Measurements from ENCODE around the gene HDAC7. TPM values are rescaled to one million over a fixed set of nuclear protein-coding genes. Genes with fewer than 3 reads are reported as not detected.

HDAC7 gene
- total RNA-seq, 4 donors from 2014 or later = 55.9 to 96.5 (median 59.4) TPM

- no peak overlapping the region for H3K27ac ChIP-seq
- H3K27me3 ChIP-seq = no peaks in the 10 kb centered on the region
- 49 to 80% methylated on average over 2 of the region's 2 CpGs for WGBS, 2 donors (ENCODE audit: low coverage in 1 of 2)
- TF ChIP-seq POLR2AphosphoS5 (IDR thresholded peaks at IDR 0.05) (no peak), CTCF (IDR thresholded peaks at IDR 0.05) (no peak), POLR2A (IDR thresholded peaks at IDR 0.05) (no peak), EP300 (IDR thresholded peaks at IDR 0.05) (no peak)
- H3K9me3 ChIP-seq = no peaks in the 10 kb centered on the region
- no peaks in the 10 kb centered on the region for H3K36me3 ChIP-seq
- H3K4me1 ChIP-seq = no peaks in the 10 kb centered on the region
- ATAC-seq = no peak
- no peak overlapping the region for H3K4me3 ChIP-seq
Measured at GRCh38 chr12:47860873-47861272, 41.2 kb upstream of the HDAC7 start.

- TF ChIP-seq POLR2A (IDR thresholded peaks at IDR 0.05) = no peak
- H3K36me3 ChIP-seq = no peaks in the 10 kb centered on the region
- no peak overlapping the region for H3K4me3 ChIP-seq
- 84 to 88% methylated on average over 5 to 7 of the region's 7 CpGs for WGBS, 2 donors (ENCODE audit: low coverage in 1 of 2)
- ATAC-seq = no peak
- H3K27ac ChIP-seq = no peak overlapping the region
- H3K4me1 ChIP-seq = no peaks in the 10 kb centered on the region
- no peaks in the 10 kb centered on the region for H3K27me3 ChIP-seq
- H3K9me3 ChIP-seq = no peaks in the 10 kb centered on the region
Measured at GRCh38 chr12:47860279-47860841, 40.7 kb upstream of the HDAC7 start.

- Histone ChIP-seq H3K36me3 (no peaks in the 10 kb centered on the region), H3K4me3 (no peak overlapping the region), H3K4me1 (no peaks in the 10 kb centered on the region), H3K9me3 (no peaks in the 10 kb centered on the region), H3K27ac (no peak overlapping the region), H3K27me3 (no peaks in the 10 kb centered on the region)
- no peak for TF ChIP-seq EP300 (IDR thresholded peaks at IDR 0.05)
- no peak for TF ChIP-seq POLR2A (IDR thresholded peaks at IDR 0.05)
- 97 to 100% methylated on average over 2 to 3 of the region's 8 CpGs for WGBS, 2 donors (ENCODE audit: low coverage in 1 of 2)
- no peak for ATAC-seq
Measured at GRCh38 chr12:47858511-47859266, 39.0 kb upstream of the HDAC7 start.

- 90 to 96% methylated on average over 4 to 5 of the region's 17 CpGs for WGBS, 2 donors (ENCODE audit: low coverage in 1 of 2)
- Histone ChIP-seq H3K4me3 (no peak overlapping the region), H3K27me3 (no peaks in the 10 kb centered on the region), H3K9me3 (no peaks in the 10 kb centered on the region), H3K36me3 (no peaks in the 10 kb centered on the region), H3K27ac (no peak overlapping the region), H3K4me1 (no peaks in the 10 kb centered on the region)
- no peak for ATAC-seq
- no peak for TF ChIP-seq POLR2AphosphoS5 (IDR thresholded peaks at IDR 0.05)
- no peak for TF ChIP-seq CTCF (IDR thresholded peaks at IDR 0.05)
- TF ChIP-seq POLR2A (IDR thresholded peaks at IDR 0.05) = no peak
- no peak for TF ChIP-seq EP300 (IDR thresholded peaks at IDR 0.05)
Measured at GRCh38 chr12:47856721-47857575, 37.2 kb upstream of the HDAC7 start.

GRCh38 chr12:47856094-47856493, 36.4 kb upstream of the HDAC7 start:
- no peak overlapping the region for H3K27ac ChIP-seq
- H3K4me1 ChIP-seq = no peaks in the 10 kb centered on the region
- H3K27me3 ChIP-seq = no peaks in the 10 kb centered on the region
- TF ChIP-seq EP300 (IDR thresholded peaks at IDR 0.05) = no peak
- no peak for TF ChIP-seq POLR2AphosphoS5 (IDR thresholded peaks at IDR 0.05)
- TF ChIP-seq POLR2A (IDR thresholded peaks at IDR 0.05) = no peak
- no peak for TF ChIP-seq CTCF (IDR thresholded peaks at IDR 0.05)
- WGBS, 2 donors (ENCODE audit: low coverage in 1 of 2) = 82 to 89% methylated on average over 1 of the region's 1 CpG
- H3K36me3 ChIP-seq = no peaks in the 10 kb centered on the region
- H3K4me3 ChIP-seq = no peak overlapping the region
- no peak for ATAC-seq
- no peaks in the 10 kb centered on the region for H3K9me3 ChIP-seq
